HG02884 (cell line): ENCODE data around the gene CDH23.
A peak's percentile ranks its signal among the peaks of the same experiment; 100 is the strongest.

Source experiments
- ATAC-seq: cut with Tn5 transposase; IDR thresholded peaks from one replicate; pipeline ENCODE4 v1.9.1; 2021; ENCODE audit warnings: mild to moderate bottlenecking, moderate library complexity; ENCODE audit not compliant: unreplicated experiment

The CDH23 gene

DNA sequence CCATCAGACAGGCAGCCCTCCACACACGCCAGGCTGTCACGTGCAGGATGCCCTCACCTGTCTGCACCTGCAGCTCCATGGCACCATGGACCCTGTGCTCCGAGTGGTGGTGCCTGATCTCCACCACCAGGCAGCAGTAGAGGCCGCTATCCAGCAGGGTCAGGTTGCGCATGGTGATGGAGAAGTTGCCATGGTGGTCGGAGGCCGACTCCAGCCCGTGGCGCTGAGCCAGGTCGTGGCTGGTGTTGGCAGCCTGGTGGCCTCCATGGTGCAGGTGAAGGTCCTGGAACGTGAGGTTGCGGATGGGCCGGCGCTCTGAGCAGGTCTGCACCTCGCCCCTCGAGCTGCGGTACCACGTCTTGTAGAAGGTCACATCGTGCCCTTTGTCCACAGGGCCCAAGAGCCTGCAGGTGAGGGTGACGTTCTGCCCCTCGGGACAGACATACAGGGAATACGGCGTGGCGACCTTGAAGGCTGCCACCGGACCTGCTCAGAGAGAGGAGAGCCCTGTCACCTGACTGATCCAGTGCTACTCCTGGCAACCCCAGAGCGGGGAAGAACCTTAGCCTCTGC, 364.9 kb downstream of the CDH23 start:
- no peak for ATAC-seq

DNA sequence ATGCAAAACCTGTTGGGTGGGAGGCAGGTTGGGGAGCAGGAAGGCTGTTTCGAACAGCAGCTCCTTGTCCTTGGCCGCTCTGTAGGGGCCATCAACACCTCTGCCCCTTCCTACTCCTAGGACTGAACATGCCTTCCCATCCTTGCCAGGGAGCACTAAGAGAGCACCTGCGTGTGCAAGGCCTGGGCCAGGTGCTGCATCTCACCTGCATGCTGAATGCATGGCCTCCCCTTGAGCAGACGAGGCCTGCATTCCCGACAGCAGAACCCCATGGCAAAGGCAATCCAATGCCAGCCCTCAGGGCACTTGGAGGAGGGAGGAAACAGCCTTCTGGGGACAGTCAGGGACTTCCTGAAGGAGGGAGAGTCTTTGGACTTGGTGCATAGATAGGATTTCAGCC, 365.6 kb downstream of the CDH23 start:
- no peak for ATAC-seq

DNA sequence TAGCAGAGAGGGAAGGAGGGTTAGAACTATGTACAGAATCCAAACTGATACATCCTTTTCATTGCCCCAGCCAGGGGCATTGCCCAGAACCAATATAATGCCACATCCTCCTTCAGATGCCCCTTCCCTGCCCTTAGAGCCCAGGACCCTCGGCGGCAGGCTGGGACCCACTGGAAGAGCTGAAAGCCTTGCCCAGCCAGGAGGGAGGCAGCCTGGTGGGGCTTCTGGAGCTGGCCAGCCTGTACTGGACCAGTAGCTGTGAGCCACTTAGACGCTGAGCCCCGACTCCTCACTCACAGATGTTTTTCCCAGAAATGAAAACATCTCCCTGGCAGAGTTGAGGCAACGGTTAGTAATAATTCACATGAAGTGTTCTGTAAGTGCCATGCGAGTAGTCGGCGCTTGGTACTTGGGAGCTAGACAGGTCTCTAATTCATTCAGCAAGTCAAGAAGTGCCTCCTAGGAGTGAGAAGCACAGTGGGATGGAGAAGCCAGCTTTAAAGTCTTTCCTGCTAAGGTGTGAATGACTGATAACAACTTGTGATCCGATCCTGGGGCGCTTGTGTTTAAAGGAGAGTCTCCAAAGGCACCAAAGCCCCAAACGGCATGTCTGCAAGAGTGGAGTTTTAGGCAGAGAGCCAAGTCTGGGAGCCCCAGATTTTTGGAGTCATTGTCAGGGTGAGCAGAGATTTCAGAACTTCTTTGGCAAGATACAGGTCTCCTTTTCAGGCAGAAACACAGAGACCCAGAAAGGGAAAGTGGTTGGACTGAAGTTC, 366.8 kb downstream of the CDH23 start:
- ATAC-seq: no peak

DNA sequence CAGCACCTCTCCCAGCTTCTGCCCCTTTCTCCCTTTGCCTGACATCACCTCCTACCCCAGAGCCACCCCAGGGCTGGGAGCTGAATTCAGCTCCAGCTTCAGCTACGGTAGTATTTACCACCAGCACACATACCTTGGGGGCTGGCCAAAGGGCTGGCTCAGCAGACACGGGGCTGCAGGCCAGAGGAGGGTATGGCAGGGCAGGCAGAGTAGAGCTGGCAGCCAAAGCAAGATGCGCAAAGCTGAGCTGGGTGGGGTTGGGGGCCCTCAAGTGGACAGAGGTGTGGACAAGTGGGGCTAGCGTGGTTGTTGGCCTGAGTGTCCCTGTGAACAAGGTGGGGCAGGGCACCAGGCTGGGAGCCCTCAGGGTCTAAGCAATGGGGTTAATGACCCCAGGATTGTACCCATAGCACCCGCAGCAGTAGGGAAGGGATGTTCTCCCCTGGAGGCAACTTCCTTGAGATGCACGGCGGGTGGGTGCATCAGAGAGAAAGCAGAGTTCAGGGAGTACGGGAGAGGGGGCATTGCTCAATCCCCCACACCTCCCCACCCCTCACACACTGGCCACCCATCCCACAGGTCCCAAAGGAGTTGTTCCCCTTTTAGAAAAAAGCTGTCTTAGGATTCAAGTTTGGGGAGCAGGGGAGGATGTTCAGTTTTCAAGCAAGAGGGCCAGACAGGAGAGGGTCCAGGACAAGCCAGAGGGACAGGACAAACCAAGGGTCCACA, 368.6 kb downstream of the CDH23 start:
- no peak for ATAC-seq

DNA sequence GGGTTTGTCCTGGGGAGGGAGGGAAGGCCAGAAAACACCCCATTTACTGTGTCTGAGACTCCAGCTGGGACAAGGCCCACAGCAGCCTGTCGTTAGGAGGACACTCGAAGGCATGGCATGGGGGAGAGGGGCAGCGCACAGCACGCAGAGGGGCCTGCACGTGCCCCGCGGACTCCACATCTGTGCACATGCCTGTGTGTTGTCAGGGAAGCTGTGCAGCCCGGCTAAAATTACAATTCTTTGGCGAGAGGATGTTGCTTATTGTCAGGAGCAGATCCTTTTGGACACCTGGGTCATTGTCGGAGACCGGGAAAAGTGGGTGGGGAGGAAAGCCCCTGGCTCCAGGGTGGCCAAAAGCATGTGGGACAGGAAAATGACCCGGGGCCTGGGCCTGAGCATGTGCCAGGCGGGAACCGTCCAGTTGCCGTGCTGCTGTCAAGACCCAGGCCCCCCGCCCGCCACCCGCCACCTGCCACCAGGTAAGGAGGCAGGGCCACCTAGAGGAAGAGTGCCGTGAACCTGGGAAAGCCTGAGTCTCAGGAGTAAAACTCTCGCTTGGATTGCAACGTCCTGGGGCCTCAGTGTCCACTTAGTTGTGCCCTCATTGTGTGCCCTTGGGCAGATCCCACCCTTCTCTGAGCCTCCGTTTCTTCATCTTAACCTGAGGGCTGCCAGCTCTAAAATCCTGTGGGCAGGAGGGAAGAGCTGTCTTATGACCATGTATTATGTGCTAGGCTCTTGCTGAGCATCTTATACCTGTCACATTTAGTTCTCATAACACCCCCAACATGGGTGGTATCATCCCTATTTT, 369.4 kb downstream of the CDH23 start:
- ATAC-seq: no peak

DNA sequence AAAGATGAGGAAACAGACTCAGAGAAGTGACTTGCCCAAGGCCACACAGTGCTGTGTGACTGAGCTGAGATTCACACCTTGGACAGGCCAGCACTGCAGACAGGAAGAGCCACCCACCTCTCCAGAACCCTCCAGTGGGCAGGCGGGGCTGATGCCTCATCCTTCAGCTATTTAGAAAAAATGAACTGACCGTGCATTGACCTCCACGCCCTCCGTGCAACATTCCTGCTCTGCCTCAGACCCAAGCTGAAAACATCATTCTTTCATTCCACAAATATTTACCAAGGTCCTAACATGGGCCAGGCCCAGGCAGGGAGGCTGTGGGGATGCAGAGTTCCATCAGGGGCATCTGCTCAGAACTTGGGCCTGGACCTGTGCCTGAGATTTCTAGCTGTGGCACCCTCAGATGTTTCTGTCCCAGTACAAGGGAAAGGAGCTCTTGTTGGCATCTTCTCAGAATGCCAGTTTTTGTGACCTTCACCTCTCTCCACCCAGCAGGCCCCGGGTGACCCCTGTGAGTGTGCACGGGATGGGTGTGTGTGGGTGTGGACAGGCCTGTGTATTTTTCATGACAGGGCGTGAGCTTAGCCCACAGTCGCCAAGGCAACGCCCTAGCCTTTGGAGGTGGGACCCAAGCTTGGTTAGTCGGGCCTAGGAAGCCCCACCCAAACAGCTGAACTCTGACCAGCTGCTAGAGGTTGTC, 370.1 kb downstream of the CDH23 start:
- ATAC-seq: no peak

DNA sequence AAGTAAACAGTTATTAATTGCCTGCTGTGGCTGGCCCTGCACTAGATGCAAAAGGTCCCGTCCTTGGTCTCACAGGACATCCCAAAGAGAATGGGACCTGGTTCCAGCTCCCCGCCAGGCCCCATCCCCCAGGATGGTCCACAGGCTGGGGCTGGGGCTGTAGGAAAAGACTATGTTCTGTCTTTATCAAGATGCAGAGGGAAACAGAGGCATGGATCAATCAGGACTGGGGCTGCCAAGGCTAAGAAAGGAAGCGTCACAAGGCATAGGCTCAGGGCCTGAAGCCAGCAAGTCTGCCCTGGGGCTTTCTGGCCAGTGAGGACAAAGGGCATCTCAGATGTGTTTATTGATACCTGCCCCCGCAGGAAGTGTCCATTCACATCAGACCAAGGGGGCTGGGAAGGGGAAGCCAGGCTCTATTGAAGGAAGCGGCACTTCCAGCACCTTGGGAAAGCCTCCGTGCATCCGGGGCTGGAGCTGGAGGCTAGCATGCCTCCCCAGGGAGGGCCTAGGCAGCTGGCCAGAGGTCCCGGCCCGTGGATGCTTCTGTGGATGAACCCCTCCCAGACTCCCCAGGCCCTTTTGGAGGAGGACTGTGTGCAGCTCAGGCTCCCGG, 370.8 kb downstream of the CDH23 start:
- ATAC-seq: no peak

DNA sequence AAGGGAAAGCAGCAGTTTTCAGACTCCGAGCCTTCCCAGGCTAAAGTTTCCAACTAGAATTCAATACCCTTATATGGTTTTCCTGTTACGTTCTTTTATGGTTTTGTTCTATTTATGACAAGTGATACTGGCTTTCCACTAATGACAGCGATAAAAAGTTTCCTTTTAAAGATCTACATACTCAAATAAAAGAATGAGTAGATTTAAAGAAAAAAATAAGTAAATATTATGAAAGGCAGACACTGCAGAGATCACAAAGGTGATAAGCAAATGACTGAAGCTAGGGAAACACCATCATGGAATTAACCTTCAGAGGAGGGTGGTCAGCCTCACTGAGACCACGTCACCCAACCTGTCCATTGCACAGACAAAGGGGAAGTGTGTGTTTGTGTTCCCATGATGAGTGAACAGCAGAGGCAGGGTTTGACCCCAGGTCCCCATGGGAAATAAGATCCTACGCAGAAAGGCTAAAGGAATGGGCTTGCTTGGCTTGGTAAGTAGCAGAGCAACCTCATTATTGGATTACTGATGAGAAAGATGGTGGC, 372.6 kb downstream of the CDH23 start:
- no peak for ATAC-seq

DNA sequence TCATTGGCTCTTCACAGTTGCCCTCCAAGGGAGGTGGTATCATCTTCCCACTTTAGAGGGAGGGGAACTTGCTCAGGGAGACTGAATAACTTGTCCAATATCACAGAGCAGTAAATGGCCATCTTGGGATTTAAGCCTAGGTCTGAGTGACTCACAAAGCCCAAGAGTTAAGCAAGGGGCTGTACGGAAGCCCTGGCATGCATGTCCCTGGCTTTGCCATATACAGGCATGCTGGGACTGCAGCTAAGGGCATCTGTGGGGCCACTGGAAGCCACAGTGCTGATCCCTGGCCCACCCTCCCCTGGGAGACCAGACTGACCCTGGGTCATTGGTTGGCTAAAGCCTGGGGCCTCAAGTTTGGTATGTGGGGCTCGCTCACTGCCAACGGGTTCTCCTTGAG, 373.5 kb downstream of the CDH23 start:
- no peak for ATAC-seq

DNA sequence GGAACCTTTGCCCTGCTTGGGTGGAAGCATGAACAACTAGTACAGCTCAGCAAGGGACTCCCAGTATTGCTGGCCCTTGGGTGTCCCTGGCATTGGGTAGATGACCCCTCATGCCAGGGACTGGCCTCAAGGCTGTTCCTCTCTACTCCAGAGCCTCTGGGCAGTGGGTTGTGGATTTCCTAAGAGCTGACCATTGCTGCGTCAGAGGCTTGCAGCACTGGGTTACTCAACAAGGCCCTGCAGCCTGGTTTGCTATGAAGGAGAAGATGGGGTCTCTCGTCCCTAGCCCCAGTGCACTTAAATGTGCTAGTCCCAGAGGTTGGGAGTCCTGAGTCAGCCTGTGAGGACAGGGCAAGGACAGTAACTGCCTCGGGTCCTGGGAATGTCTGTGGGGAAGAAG, 374.1 kb downstream of the CDH23 start:
- ATAC-seq: no peak

DNA sequence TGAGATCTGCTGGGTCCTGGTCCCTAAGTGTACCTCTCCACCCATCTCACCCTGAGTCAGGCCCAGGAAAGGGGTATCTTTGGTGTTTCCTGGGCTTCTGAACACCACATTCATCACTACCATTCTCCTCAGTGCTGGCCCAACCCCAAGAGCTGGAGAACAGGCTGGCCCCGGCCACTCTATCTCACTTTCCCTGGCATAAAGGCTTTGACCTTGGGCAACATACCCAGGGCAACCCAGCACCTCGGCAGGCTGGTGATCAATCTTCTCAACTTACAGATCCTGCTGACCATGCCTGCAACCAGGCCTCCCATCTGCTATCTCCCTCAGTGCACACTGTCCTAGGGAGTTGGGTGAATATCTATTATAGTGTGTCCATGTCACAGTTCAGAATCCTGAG, 374.5 kb downstream of the CDH23 start:
- ATAC-seq: no peak

DNA sequence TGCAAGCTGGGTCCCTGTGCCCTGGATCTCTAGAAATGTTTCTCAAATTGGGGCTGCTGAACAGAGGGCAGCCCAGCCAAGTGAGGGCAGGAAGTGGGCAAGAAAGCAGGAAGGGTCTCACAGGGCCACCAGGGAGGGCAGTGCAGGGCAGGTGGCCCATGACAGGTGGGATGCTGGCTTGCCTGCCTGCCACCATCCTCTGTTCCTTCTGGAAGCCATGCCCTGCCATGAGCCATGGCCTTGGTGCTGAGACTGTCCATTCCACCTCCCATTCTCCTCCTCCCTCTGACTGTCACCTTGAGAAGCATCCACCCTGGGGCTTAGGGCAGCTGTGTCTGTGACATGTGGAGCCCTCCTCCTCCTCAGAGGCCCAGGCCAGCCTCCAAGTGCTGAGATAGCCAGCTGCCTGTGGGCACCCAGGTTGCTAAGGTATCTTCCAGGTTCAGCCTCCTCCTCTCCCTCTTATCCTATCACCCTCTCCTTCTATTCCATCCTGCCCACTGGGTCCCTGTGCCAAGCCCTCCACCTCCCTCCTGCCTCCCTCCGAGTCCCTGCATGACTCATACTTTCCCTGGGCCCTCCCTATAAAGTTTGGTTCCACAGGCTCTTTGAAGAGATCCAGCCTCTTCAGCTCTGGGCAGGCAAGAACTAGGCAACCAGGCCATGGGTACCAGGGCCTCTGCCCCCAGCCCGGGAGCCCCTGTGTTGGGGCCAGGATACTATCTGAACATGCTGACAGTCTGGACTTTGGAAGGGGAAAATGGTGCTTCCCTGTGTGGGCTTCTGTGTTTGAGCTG, 375.3 kb downstream of the CDH23 start:
- ATAC-seq: no peak

DNA sequence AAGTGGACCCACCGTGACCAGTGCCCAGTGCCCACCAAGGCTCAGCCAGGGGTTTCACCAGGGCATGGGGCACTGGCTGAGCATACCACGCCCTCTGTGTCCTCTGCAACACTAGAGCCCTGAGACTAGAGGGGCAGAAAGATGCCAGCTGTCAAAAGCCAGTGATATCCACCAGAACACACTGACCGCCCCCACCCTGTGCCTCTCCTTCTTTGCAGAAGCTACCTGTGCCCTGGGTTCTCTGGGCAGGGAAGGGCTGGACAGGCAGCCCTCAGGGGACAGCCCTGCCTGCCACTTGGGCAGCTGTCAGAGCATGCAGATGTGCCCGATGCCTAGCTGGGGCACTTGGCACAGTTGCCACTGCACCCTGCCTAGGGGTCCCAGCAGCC, 376.1 kb downstream of the CDH23 start:
- ATAC-seq: no peak

DNA sequence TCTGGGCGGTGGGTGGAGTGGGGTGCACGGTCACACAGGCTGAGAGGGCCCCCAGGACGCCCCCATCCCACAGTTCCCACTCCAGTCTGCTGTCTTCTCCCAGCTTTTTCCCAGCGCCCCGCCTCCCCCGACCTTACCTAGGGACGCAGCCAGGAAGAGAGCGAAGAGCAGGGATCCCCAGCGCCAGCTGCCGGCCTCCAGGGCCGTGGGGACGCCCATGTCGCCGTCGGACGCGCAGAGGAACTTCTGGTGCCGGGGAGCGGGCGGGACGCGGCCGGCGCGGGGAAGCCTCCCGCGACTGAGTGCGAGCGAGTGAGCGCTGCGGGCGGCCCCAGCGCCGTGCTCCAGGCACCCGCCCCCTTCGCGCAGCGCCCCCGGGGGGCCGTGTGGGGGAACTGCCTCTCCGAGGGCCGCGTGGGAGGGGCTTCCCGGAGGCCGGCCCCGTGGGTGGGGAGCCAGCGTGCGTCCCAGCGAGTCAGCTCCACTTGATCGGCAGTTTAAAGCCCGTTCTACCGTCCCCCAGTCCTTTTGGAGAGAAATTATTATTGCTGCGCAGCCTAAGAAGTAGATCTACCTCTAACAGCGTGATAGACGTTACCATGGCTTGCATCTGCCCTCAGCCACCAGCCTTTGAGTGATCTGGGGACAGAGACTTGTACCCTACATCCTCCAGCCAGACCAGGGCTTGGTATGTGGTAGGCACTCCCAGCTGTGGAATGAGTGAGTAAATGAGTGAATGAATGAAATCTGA, 376.7 kb downstream of the CDH23 start, which contains the start of gene VSIR:
Gene VSIR (minus strand): TSS at position 300 of the 751 bp plus-strand sequence. CDS start 81 bp downstream, at position 219.
- peak; percentile 43 for ATAC-seq

DNA sequence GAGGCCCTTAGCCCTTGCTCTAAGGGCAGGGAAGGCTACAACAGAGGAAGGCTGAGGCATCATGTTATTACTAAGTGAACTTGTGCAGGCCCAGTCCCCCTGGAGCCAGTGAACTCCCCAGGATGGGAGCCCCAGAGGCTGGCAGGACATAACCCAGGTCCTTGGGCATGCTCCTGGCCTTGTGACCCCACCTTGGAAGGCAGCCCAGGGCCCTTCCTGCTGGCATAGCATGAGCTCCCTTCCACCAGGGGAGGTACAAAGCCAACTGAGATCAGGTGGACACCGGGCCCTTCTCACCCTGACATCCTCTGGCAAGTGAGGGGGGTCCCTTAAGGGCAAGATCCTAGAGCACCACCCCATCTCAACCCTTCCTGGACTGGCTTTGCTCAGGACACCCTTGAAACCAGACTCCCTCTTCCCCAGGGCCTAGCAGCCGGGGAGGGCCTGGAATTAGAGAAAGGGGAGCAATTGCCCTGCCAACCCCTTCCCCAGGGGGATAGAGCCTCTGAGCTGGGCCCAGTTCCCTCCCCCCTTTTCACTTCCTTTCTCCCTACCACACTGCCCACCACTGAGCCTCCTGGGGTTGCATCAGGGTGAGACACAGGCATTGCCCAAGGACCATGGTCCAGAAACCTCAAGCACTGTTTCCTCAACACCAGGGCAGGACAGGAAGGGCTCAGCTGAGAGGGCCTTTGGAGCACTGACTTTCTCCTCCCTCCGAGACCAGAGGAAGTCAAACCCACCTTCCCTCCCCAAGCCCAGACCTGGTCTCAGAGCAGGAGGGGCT, 378.4 kb downstream of the CDH23 start:
- no peak for ATAC-seq

DNA sequence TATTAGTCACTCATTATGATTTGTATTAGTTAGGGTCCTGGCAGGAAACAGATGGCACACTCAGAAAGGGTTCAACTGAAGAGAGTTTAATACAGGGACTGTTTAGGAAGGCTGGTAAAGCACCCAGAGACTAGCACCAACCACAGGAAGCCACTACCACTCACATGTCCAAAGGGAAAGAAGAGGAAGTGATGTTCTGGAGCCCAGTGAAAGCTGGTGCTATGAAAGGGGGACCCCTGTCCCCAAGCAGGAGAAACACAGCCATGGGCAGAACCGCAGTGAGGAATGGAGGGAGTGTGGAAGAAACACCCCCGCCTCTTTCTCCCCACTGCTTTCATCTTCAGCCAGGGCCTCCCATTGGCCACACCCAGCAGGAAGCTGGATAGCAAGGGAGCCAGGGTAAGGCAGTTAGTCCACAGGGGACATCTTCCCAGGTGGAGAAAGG, 379.8 kb downstream of the CDH23 start:
- ATAC-seq: no peak

DNA sequence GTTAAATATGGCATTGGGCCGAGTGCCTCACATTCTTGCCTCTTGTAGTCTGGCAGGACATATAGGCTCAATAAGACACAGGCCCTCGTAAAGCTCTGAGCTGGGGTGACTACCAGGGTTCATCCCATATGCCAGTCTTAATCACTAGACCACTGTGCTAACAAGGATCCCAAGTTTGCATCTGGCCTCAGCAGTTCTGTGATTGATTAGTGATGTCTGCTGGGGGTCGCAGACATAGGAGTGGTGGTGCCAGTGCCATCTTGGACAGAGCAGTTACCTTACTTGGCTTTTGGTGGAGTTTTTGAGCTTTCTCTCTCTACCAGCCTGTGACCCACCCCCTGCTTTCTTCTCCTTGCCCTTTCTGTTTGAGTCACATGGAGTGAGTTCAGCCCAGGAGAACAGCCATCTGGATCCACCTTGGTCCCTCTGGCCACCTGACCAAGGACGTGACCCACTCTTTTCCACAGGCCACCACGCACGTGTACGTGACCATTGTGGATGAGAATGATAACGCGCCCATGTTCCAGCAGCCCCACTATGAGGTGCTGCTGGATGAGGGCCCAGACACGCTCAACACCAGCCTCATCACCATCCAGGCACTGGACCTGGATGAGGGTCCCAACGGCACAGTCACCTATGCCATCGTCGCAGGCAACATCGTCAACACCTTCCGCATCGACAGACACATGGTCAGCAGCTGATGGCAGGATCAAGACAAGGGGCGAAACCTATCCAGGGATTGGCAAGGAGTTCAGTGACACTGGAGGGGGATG, 380.7 kb downstream of the CDH23 start:
- no peak for ATAC-seq
